Tibial nerve (tissue), 4 donors: ENCODE data around the gene CAD.

ENCODE experiments used
- EP300 ChIP-seq, 2 donors: sonication (generic); formaldehyde crosslinking; IDR thresholded peaks; one replicate each; pipeline ENCODE4 v1.6.1; 2017; ENCODE audit warnings: antibody characterized with exemption in 2 of 2, mild to moderate bottlenecking in 1 of 2
- POLR2A ChIP-seq, 2 donors: fragments of 450-650 bp; IDR thresholded peaks; one replicate each; pipeline ENCODE4 v1.6.1; 2017; ENCODE audit warnings: antibody characterized with exemption in 2 of 2, mild to moderate bottlenecking in 2 of 2, moderate library complexity in 2 of 2
- TF ChIP-seq, protein P1 (sequence below), 5 experiments: fragments of 200-600 bp in 3 of 5; fragments of 450-650 bp in 2 of 5; sonication (generic) in 3 of 5; IDR thresholded peaks; one replicate each; pipeline ENCODE4 v1.5.1; 2016 to 2019; ENCODE audit warnings: antibody characterized with exemption in 5 of 5, mild to moderate bottlenecking in 3 of 5, moderate library complexity in 2 of 5

DNA sequence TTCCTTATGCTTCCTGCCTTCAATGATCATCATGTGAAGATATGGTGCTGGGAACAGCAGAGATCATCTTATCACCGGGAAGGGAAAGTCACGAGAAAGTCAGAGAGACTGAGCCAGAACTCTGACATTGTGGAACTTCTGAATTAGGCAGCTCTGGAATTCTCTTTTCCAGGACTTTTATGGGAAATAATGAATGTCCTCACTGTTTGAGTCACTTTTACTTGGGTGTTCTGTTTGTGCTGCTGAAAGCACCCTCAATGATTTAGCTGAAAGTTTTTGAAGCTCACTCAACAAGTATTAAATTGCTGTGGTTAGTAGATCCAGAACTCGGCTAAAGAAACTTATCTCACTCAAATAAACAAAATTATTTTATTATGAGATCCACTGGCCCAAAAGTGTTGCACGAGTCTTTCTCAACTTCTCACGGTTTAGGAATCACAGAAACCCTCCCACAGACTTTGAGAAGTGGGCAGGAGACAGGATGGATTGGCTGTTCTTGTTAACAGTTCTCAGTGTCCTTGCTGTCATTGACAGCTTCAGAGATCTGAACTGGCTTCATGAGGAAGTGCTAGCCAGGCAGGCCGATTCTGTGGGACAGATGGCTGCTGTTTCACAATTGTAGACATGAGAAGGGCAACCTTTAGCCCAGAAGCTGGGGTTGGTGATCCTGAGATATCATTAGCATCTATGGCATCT is 31.7 kb upstream of the CAD start:
- TF ChIP-seq, protein P1, sequence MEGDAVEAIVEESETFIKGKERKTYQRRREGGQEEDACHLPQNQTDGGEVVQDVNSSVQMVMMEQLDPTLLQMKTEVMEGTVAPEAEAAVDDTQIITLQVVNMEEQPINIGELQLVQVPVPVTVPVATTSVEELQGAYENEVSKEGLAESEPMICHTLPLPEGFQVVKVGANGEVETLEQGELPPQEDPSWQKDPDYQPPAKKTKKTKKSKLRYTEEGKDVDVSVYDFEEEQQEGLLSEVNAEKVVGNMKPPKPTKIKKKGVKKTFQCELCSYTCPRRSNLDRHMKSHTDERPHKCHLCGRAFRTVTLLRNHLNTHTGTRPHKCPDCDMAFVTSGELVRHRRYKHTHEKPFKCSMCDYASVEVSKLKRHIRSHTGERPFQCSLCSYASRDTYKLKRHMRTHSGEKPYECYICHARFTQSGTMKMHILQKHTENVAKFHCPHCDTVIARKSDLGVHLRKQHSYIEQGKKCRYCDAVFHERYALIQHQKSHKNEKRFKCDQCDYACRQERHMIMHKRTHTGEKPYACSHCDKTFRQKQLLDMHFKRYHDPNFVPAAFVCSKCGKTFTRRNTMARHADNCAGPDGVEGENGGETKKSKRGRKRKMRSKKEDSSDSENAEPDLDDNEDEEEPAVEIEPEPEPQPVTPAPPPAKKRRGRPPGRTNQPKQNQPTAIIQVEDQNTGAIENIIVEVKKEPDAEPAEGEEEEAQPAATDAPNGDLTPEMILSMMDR (IDR thresholded peaks at IDR 0.05) = no peak
- TF ChIP-seq POLR2A (IDR thresholded peaks at IDR 0.05) (no peak), EP300 (IDR thresholded peaks at IDR 0.05) (peak in 1 of 2 donors; percentile 76)
